ENCODE data around the gene LIMK2. TPM values are rescaled to one million over a fixed set of nuclear protein-coding genes. Genes with fewer than 3 reads are reported as not detected.

The LIMK2 gene
- total and polyA plus RNA-seq, 2 experiments from 2014 or later: 10.7 to 19.5 TPM

- 91 to 93% methylated on average over 6 of the region's 6 CpGs for WGBS, 2 experiments (ENCODE audit: low coverage in 1 of 2, low lambda C conversion rate in 2 of 2, missing lambda C conversion rate in 2 of 2)
- Histone ChIP-seq H2AFZ (no peak overlapping the region), H3K79me2 (ENCODE audit: insufficient read depth) (no peaks in the 10 kb centered on the region), H3K4me3 (no peak overlapping the region), H3K27me3 (replicated peaks; ENCODE audit: insufficient read depth) (no peaks in the 10 kb centered on the region), H3K9me2 (ENCODE audit: insufficient read depth) (no peaks in the 10 kb centered on the region), H3K9ac (no peak overlapping the region), H3K4me2 (ENCODE audit: unreplicated experiment) (no peak overlapping the region), H3K27ac (no peak overlapping the region), H3K4me1 (ENCODE audit: insufficient read depth) (no peaks in the 10 kb centered on the region), H4K20me1 (ENCODE audit: insufficient read depth) (no peaks in the 10 kb centered on the region; the same call in 1 of the 2 replicates), H3K36me3 (ENCODE audit: low read depth) (peaks cover 8% of the 10 kb centered on the region; the same call in 1 of the 2 replicates), H3F3A (ENCODE audit: insufficient read depth) (peaks cover 4% of the 10 kb centered on the region; the same call in 1 of the 2 replicates), H3K9me3 (ENCODE audit: low read depth) (no peaks in the 10 kb centered on the region)
- no peak for DNase-seq
- in situ Hi-C loops (cut with MboI): no loop called here
- TF ChIP-seq EZH2 (IDR thresholded peaks at IDR 0.05; ENCODE audit: insufficient read depth, poor library complexity, severe bottlenecking) (no peak), EZH2phosphoT487 (IDR thresholded peaks at IDR 0.05; ENCODE audit: insufficient read depth, low read depth) (no peak)
Observed at GRCh38 chr22:31275018-31275417, 62.9 kb downstream of the LIMK2 start.

GRCh38 chr22:31275576-31275975, 63.5 kb downstream of the LIMK2 start:
- no peaks in the 10 kb centered on the region for H3K9me3 ChIP-seq (ENCODE audit: low read depth)
- H3K9ac ChIP-seq: no peak overlapping the region
- in situ Hi-C loops (cut with MboI): no loop called here
- H3K4me1 ChIP-seq (ENCODE audit: insufficient read depth): no peaks in the 10 kb centered on the region
- no peaks in the 10 kb centered on the region for H3K79me2 ChIP-seq (ENCODE audit: insufficient read depth)
- no peak for DNase-seq
- H3K9me2 ChIP-seq (ENCODE audit: insufficient read depth): no peaks in the 10 kb centered on the region
- TF ChIP-seq EZH2phosphoT487 (IDR thresholded peaks at IDR 0.05; ENCODE audit: insufficient read depth, low read depth): no peak
- TF ChIP-seq EZH2 (IDR thresholded peaks at IDR 0.05; ENCODE audit: insufficient read depth, poor library complexity, severe bottlenecking): no peak
- no peak overlapping the region for H3K4me2 ChIP-seq (ENCODE audit: unreplicated experiment)
- peaks cover 8% of the 10 kb centered on the region; the same call in 1 of the 2 replicates for H3K36me3 ChIP-seq (ENCODE audit: low read depth)
- 78 to 81% methylated on average over 5 of the region's 5 CpGs for WGBS, 2 experiments (ENCODE audit: low coverage in 1 of 2, low lambda C conversion rate in 2 of 2, missing lambda C conversion rate in 2 of 2)
- no peak overlapping the region for H3K27ac ChIP-seq
- H3K4me3 ChIP-seq: no peak overlapping the region
- no peaks in the 10 kb centered on the region for H3K27me3 ChIP-seq (replicated peaks; ENCODE audit: insufficient read depth)
- no peak overlapping the region for H2AFZ ChIP-seq
- H3F3A ChIP-seq (ENCODE audit: insufficient read depth): peaks cover 4% of the 10 kb centered on the region; the same call in 1 of the 2 replicates
- H4K20me1 ChIP-seq (ENCODE audit: insufficient read depth): no peaks in the 10 kb centered on the region; the same call in 1 of the 2 replicates

GRCh38 chr22:31276426-31277167, 64.5 kb downstream of the LIMK2 start:
- Histone ChIP-seq H3K79me2 (ENCODE audit: insufficient read depth) (no peaks in the 10 kb centered on the region), H3F3A (ENCODE audit: insufficient read depth) (peaks cover 4% of the 10 kb centered on the region; the same call in 1 of the 2 replicates), H3K9ac (no peak overlapping the region), H3K4me3 (no peak overlapping the region), H3K27ac (no peak overlapping the region), H2AFZ (no peak overlapping the region), H3K4me1 (ENCODE audit: insufficient read depth) (no peaks in the 10 kb centered on the region), H3K4me2 (ENCODE audit: unreplicated experiment) (no peak overlapping the region), H3K9me2 (ENCODE audit: insufficient read depth) (no peaks in the 10 kb centered on the region), H3K27me3 (replicated peaks; ENCODE audit: insufficient read depth) (no peaks in the 10 kb centered on the region), H3K9me3 (ENCODE audit: low read depth) (no peaks in the 10 kb centered on the region), H4K20me1 (ENCODE audit: insufficient read depth) (no peaks in the 10 kb centered on the region; the same call in 1 of the 2 replicates), H3K36me3 (ENCODE audit: low read depth) (peaks cover 8% of the 10 kb centered on the region; the same call in 1 of the 2 replicates)
- in situ Hi-C loops (cut with MboI): no loop called here
- TF ChIP-seq EZH2phosphoT487 (IDR thresholded peaks at IDR 0.05; ENCODE audit: insufficient read depth, low read depth) (no peak), EZH2 (IDR thresholded peaks at IDR 0.05; ENCODE audit: insufficient read depth, poor library complexity, severe bottlenecking) (no peak)
- 95 to 97% methylated on average over 22 to 69 of the region's 69 CpGs for WGBS, 2 experiments (ENCODE audit: low coverage in 1 of 2, low lambda C conversion rate in 2 of 2, missing lambda C conversion rate in 2 of 2)
- DNase-seq: no peak

- Histone ChIP-seq H3K4me3 (no peak overlapping the region), H3K27ac (no peak overlapping the region), H3F3A (ENCODE audit: insufficient read depth) (peaks cover 4% of the 10 kb centered on the region; the same call in 1 of the 2 replicates), H3K9me2 (ENCODE audit: insufficient read depth) (no peaks in the 10 kb centered on the region), H3K9ac (no peak overlapping the region), H3K27me3 (replicated peaks; ENCODE audit: insufficient read depth) (no peaks in the 10 kb centered on the region), H3K36me3 (ENCODE audit: low read depth) (peaks cover 8% of the 10 kb centered on the region; the same call in 1 of the 2 replicates), H3K4me1 (ENCODE audit: insufficient read depth) (no peaks in the 10 kb centered on the region), H3K79me2 (ENCODE audit: insufficient read depth) (no peaks in the 10 kb centered on the region), H4K20me1 (ENCODE audit: insufficient read depth) (no peaks in the 10 kb centered on the region; the same call in 1 of the 2 replicates), H3K9me3 (ENCODE audit: low read depth) (no peaks in the 10 kb centered on the region), H3K4me2 (ENCODE audit: unreplicated experiment) (no peak overlapping the region), H2AFZ (no peak overlapping the region)
- WGBS, 2 experiments (ENCODE audit: low coverage in 1 of 2, low lambda C conversion rate in 2 of 2, missing lambda C conversion rate in 2 of 2): 67 to 68% methylated on average over 5 of the region's 5 CpGs
- in situ Hi-C loops (cut with MboI): no loop called here
- no peak for DNase-seq
- TF ChIP-seq EZH2phosphoT487 (IDR thresholded peaks at IDR 0.05; ENCODE audit: insufficient read depth, low read depth) (no peak), EZH2 (IDR thresholded peaks at IDR 0.05; ENCODE audit: insufficient read depth, poor library complexity, severe bottlenecking) (no peak)
Observed at GRCh38 chr22:31277741-31278140, 65.6 kb downstream of the LIMK2 start.

All from GM23248 (cell line).